BE2C (cell line): ENCODE results near the gene CDH4.

Experiments used
- DNase-seq: peaks from one replicate; pipeline ENCODE4 v3.0.0-alpha.2; 2020
- H3K27me3 ChIP-seq: fragments of 250-450 bp; sonication (Bioruptor Pico); 2 replicates; pipeline ENCODE4 v1.5.1; 2020; ENCODE audit warnings: mild to moderate bottlenecking
- H3K36me3 ChIP-seq: fragments of 250-450 bp; sonication (Bioruptor Pico); 2 replicates; pipeline ENCODE4 v1.5.1; 2020; ENCODE audit warnings: mild to moderate bottlenecking
- H3K4me1 ChIP-seq: fragments of 250-450 bp; sonication (Bioruptor Pico); 2 replicates; pipeline ENCODE4 v1.5.1; 2020
- H3K4me3 ChIP-seq: 2 replicates; pipeline ENCODE4 v1.5.1; 2011; ENCODE audit warnings: low read depth, low read length
- H3K9me3 ChIP-seq: fragments of 250-450 bp; sonication (Bioruptor Pico); 2 replicates; pipeline ENCODE4 v1.5.1; 2020
- TF ChIP-seq, protein P1 (sequence below): IDR thresholded peaks from 2 replicates; pipeline ENCODE4 v1.5.1; 2012; ENCODE audit warnings: mild to moderate bottlenecking, low read depth, low read length

CDH4 gene

DNA sequence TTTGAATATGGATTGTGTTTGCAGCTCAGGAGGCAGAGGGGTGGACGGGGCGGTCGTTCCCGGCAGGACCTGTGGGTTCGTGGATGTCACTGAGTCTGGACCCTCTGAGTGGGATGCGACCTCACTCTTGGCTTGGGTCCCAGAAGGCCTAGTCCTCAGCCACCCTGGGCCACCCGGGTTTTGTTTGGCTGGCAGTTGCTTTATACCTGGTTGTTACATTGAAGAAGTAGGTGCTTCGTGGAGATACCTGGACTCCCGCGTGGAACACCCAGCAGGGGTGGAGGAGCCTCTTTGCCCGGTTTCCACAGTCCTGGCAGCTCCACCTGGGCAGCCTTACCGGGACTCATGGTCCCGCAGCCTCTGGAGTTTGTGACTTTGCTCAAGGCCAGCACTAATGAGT lies 408.5 kb downstream of the CDH4 start:
- TF ChIP-seq, protein P1, sequence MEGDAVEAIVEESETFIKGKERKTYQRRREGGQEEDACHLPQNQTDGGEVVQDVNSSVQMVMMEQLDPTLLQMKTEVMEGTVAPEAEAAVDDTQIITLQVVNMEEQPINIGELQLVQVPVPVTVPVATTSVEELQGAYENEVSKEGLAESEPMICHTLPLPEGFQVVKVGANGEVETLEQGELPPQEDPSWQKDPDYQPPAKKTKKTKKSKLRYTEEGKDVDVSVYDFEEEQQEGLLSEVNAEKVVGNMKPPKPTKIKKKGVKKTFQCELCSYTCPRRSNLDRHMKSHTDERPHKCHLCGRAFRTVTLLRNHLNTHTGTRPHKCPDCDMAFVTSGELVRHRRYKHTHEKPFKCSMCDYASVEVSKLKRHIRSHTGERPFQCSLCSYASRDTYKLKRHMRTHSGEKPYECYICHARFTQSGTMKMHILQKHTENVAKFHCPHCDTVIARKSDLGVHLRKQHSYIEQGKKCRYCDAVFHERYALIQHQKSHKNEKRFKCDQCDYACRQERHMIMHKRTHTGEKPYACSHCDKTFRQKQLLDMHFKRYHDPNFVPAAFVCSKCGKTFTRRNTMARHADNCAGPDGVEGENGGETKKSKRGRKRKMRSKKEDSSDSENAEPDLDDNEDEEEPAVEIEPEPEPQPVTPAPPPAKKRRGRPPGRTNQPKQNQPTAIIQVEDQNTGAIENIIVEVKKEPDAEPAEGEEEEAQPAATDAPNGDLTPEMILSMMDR = no peak
- Histone ChIP-seq H3K9me3 (no peaks in the 10 kb centered on the region), H3K4me3 (no peak overlapping the region), H3K27me3 (no peaks in the 10 kb centered on the region; the same call in 1 of the 2 replicates), H3K4me1 (no peaks in the 10 kb centered on the region), H3K36me3 (no peaks in the 10 kb centered on the region)
- no peak for DNase-seq

DNA sequence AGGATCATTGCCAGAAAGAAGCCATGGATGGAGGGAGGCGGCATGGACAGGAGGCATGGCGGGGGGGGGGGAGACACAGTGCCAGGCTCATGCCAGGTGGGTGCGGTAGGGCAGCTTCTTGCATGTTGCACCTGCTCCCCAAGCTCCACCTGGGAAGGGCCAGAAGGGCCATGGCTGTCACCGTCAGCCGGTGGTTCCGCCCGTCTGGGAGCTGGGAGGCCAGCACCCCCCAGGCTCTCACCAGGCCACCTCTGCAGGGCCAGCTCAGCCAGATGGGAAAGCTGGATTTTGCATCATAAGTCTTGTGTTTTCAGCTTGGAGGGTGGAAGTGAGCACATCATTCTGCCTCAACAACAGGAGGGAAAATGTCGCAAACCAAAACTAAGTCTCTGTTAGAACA lies 409.0 kb downstream of the CDH4 start:
- no peak for DNase-seq
- no peaks in the 10 kb centered on the region for H3K4me1 ChIP-seq
- no peaks in the 10 kb centered on the region for H3K36me3 ChIP-seq
- TF ChIP-seq, protein P1 = no peak
- no peak overlapping the region for H3K4me3 ChIP-seq
- H3K27me3 ChIP-seq = no peaks in the 10 kb centered on the region; the same call in 1 of the 2 replicates
- H3K9me3 ChIP-seq = no peaks in the 10 kb centered on the region

DNA sequence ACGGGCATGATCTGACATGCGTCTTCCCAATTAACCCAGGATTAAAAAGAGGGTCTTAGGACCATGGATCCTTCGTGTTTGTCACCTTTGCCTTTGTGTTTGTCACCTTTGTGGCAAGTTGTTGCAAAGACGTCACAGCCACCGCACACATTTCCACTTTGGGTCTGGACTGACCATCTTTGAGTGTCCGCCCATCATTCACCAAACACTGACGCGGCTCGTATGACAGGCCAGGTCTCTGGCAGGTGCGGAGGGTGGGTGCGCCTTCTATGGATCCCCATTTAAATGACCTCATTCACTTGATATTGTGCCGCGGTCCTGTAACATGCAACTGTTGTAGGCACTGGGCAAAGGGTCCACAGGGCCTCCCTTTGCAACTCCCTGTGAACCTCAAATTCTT lies 409.5 kb downstream of the CDH4 start:
- H3K4me1 ChIP-seq = no peaks in the 10 kb centered on the region
- TF ChIP-seq, protein P1 = no peak
- H3K9me3 ChIP-seq = no peaks in the 10 kb centered on the region
- no peaks in the 10 kb centered on the region for H3K36me3 ChIP-seq
- no peak for DNase-seq
- H3K4me3 ChIP-seq = no peak overlapping the region
- H3K27me3 ChIP-seq = no peaks in the 10 kb centered on the region; the same call in 1 of the 2 replicates

DNA sequence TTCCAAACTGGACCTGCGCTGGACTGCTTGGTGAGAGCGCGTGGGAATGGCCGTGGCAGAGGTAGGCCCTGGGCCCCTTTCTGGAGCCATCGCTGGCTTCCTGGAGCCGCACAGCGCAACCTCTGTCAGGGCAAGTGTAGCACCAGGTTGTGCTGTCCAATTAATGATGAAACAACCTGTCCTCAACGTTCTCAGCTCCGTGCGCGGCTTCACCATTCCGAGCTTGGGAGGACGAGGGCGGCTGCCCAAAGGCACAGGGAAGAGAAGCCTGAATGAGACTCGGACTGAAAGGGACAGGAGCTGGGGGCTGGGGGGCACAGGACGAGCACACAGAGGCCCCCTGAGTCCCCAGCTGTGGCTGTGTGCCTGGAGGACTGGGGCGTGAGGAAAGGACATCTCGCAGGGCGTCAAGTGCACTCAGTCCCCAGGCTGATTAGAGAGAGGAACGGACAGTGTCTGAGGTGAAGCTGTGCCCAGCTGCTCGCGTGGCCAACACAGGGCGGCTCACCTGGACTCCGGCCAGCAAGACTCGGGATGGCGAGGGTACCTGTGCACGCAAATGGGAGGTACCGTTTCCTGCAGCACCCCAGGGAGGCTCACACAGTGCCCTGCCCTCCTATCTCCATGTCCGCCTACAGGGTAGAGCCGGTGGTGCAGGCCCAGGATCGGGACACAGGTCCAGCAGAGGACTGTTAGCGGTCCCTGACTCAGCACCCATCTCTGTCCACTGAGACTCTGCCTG lies 410.3 kb downstream of the CDH4 start:
- H3K4me1 ChIP-seq = no peaks in the 10 kb centered on the region
- no peaks in the 10 kb centered on the region for H3K9me3 ChIP-seq
- no peak overlapping the region for H3K4me3 ChIP-seq
- H3K27me3 ChIP-seq = no peaks in the 10 kb centered on the region; the same call in 1 of the 2 replicates
- H3K36me3 ChIP-seq = no peaks in the 10 kb centered on the region
- TF ChIP-seq, protein P1 = 0 out of 2 replicates have a peak, but pooled peaks have one; percentile 1
- no peak for DNase-seq

DNA sequence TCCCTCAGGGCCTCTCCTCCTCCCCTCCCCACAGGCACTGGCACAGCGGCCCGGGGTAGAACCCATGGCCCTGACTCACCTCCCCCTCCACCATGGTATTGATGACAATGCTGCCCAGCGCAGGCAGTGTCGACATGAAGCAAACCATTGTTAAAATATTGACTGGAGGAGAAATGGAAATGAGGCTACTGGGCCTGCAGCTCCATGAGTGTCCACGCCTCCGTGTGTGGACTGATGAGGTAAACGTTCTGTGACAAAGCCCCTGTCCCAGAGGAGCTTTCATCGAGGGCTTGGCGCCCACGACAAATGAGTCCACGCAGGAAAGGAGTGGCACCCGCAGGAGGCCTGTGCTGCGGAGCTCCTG lies 410.9 kb downstream of the CDH4 start:
- Histone ChIP-seq H3K4me1 (no peaks in the 10 kb centered on the region), H3K36me3 (no peaks in the 10 kb centered on the region), H3K4me3 (no peak overlapping the region), H3K9me3 (no peaks in the 10 kb centered on the region), H3K27me3 (no peaks in the 10 kb centered on the region; the same call in 1 of the 2 replicates)
- TF ChIP-seq, protein P1 = no peak
- DNase-seq = no peak
